Measurements from ENCODE around the gene C11orf24.
"Not testable (repeated sequence)": the region's sequence is repeated elsewhere in the genome, so short reads cannot be mapped to it uniquely, and the experiment has no call there.

C11orf24 gene

DNA sequence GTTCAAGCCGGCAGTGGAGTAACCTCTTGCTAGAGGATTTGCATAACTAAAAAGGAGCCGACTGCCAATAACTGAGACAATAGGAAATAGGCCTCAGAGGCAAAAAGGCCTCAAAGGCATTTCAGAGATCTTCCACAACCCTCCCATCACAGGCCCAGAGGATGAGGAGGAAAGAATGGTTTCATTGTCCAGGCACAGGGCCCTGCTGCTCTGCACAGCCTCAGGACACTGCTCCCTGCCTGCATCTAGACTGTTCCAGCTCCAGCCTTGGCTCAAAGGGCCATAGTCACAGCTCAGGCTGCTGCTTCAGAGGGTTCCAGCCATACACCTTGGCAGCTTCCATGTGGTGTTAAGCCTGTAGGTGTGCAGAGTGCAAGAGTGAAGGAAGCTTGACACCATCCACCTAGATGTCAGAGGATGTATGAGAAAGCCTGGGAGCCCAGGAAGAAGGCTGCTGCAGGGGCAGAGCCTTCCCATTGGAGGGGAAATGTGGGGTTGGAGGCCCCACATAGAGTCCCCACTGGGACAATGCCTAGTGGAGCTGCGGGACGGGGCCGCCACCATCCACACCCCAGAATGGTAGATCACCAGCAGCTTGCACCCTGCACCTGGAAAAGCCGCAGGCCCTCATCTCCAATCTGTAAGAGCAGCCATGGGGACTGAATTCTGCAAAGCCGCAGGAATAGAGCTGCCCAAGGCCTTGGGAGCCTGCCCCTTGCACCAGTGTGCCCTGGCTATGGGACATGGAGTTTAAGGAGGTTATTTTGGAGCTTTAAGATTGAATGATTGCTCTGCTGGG, 32.4 kb upstream of the C11orf24 start:
- TF ChIP-seq CTCF (IDR thresholded peaks at IDR 0.05; ENCODE audit: borderline replicate concordance, control extremely low read depth, extremely low read depth, insufficient read depth, missing control alignments) = no peak
- in situ Hi-C loops (cut with MboI; ENCODE audit: low sequenced_read_pairs, unreplicated experiment) = no loop called here
- no peak for DNase-seq (ENCODE audit: low spot score)

DNA sequence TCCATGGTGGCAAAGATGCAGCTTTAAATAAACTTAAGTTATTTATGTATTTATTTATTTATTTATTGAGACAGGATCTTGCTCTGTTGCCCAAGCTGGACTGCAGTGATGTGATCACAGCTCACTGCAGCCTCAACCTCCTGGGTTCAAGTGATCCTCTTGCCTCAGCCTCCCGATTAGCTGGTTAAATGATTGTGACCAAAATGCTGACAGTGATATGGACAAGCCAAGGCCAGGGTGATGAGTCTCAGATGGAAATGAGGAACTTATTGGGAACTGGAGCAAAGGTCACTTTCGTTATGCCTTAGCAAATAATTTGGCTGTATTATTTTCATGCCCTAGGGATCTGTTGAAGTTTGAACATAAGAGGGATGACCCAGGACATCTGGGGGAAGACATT, 31.3 kb upstream of the C11orf24 start:
- in situ Hi-C loops (cut with MboI; ENCODE audit: low sequenced_read_pairs, unreplicated experiment) = no loop called here
- DNase-seq (ENCODE audit: low spot score) = no peak
- no peak for TF ChIP-seq CTCF (IDR thresholded peaks at IDR 0.05; ENCODE audit: borderline replicate concordance, control extremely low read depth, extremely low read depth, insufficient read depth, missing control alignments)

GRCh38 chr11:68302670-68303069, 30.9 kb upstream of the C11orf24 start:
- in situ Hi-C loops (cut with MboI; ENCODE audit: low sequenced_read_pairs, unreplicated experiment) = no loop called here
- no peak for DNase-seq (ENCODE audit: low spot score)

GRCh38 chr11:68302256-68302655, 30.5 kb upstream of the C11orf24 start:
- in situ Hi-C loops (cut with MboI; ENCODE audit: low sequenced_read_pairs, unreplicated experiment) = no loop called here
- no peak for TF ChIP-seq CTCF (IDR thresholded peaks at IDR 0.05; ENCODE audit: borderline replicate concordance, control extremely low read depth, extremely low read depth, insufficient read depth, missing control alignments)
- no peak for DNase-seq (ENCODE audit: low spot score)

More at GRCh38 chr11:68302670-68303069, 30.9 kb upstream of the C11orf24 start:
- TF ChIP-seq CTCF (IDR thresholded peaks at IDR 0.05; ENCODE audit: borderline replicate concordance, control extremely low read depth, extremely low read depth, insufficient read depth, missing control alignments) = no peak

GRCh38 chr11:68300076-68300830, 28.5 kb upstream of the C11orf24 start:
- TF ChIP-seq CTCF (IDR thresholded peaks at IDR 0.05; ENCODE audit: borderline replicate concordance, control extremely low read depth, extremely low read depth, insufficient read depth, missing control alignments) = no peak
- DNase-seq (ENCODE audit: low spot score) = no peak
- in situ Hi-C loops (cut with MboI; ENCODE audit: low sequenced_read_pairs, unreplicated experiment) = no loop called here

DNA sequence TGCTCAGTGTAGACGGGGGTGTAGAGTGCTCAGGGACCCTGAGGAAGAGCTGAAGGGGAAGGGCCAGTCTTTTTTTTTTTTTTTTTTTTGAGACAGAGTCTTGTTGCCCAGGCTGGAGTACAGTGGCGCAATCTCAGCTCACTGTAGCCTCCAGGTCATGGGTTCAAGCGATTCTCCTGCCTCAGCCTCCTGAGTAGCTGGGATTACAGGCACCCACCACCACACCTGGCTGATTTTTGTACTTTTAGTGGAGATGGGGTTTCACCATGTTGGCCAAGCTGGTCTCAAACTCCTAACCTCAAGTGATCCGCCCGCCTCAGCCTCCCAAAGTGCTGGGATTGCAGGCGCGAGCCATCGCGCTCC, 27.7 kb upstream of the C11orf24 start:
- not testable (repeated sequence) for DNase-seq (ENCODE audit: low spot score)
- in situ Hi-C loops (cut with MboI; ENCODE audit: low sequenced_read_pairs, unreplicated experiment) = loop anchor here (5.0 kb wide), 1 partner anchor 42 kb away; no protein-coding TSS in a partner anchor

Measured in GM13976 (cell line).